Neural progenitor cell (in vitro differentiated cells): Measurements from ENCODE around the gene HPCA.

ENCODE experiments used
- CTCF ChIP-seq: fragments of 200-600 bp; sonication (generic); IDR thresholded peaks from 2 replicates; pipeline ENCODE4 v1.5.1; 2017; ENCODE audit warnings: antibody characterized with exemption, mild to moderate bottlenecking
- EZH2 ChIP-seq: fragments of 200-600 bp; sonication (generic); IDR thresholded peaks from 2 replicates; pipeline ENCODE4 v1.6.1; 2017; ENCODE audit warnings: antibody characterized with exemption, mild to moderate bottlenecking, moderate library complexity
- EZH2phosphoT487 ChIP-seq: fragments of 200-600 bp; sonication (generic); IDR thresholded peaks from 2 replicates; pipeline ENCODE4 v1.6.1; 2017; ENCODE audit warnings: antibody characterized with exemption

- TF ChIP-seq CTCF, result no peak
- no peak for TF ChIP-seq EZH2
- no peak for TF ChIP-seq EZH2phosphoT487
Measured at GRCh38 chr1:32891630-32892029, 5.3 kb downstream of the HPCA start.
